GM12878 (cell line): Measurements from ENCODE around the gene MCUB. TPM values are rescaled to one million over a fixed set of nuclear protein-coding genes. Genes with fewer than 3 reads are reported as not detected.

Experiments used
- ATAC-seq: fragments of 200-7000 bp; cut with Tn5 transposase; 3 replicates; pipeline ENCODE4 v1.9.1; 2020; ENCODE audit warnings: mild to moderate bottlenecking, moderate library complexity
- BruUV-seq: library from RNA; stranded (reverse); fragments of 400-500 nt; replicated peaks from 2 replicates; lab custom pipeline; 2021; lab: Mats Ljungman, UMichigan
- CTCF ChIA-PET: fragments of 300-600 bp; sonication (Branson Sonifier 250); formaldehyde crosslinking; extraction: SDS; loops from one replicate; lab custom pipeline; 2021; ENCODE audit warnings: inconsistent platforms; lab: Yijun Ruan, JAX
- POLR2A ChIA-PET: fragments of 350-600 bp; formaldehyde crosslinking; extraction: SDS; loops from one replicate; lab custom pipeline; 2021; ENCODE audit warnings: inconsistent platforms; lab: Charles Lee
- RAD21 ChIA-PET: fragments of 300-600 bp; sonication (Branson Sonifier 250); formaldehyde crosslinking; loops from one replicate; lab custom pipeline; 2023; ENCODE audit warnings: antibody characterized with exemption; ENCODE audit not compliant: unreplicated experiment; lab: Charles Lee
- SMC1A ChIA-PET: fragments of 300-600 bp; sonication (Branson Sonifier 250); formaldehyde crosslinking; loops from one replicate; lab custom pipeline; 2023; ENCODE audit not compliant: unreplicated experiment, uncharacterized antibody; lab: Charles Lee
- DNase-seq: peaks from one replicate; pipeline ENCODE4 v3.0.0-alpha.2; 2011; ENCODE audit warnings: low read depth, low spot score
- FAIRE-seq: peaks from 3 replicates; lab custom pipeline; 2011; peaks lifted over from hg19 to GRCh38; lab: Jason Lieb, UNC
- H2AFZ ChIP-seq: 2 replicates; pipeline ENCODE4 v1.6.0; 2011; ENCODE audit warnings: low read depth, low read length, control low read depth; ENCODE audit not compliant: control insufficient read depth
- H3K27ac ChIP-seq: 2 replicates; pipeline ENCODE4 v1.5.1; 2011; ENCODE audit warnings: control low read depth; ENCODE audit not compliant: control insufficient read depth, insufficient read depth
- H3K27me3 ChIP-seq, 2 experiments: replicated peaks in 1 of 2; 2 replicates each; pipeline versions ENCODE4 v1.6.0 to v1.6.1; 2011; ENCODE audit warnings: low read length in 1 of 2; ENCODE audit not compliant: control insufficient read depth in 2 of 2, insufficient read depth in 2 of 2
- H3K36me3 ChIP-seq, 2 experiments: 2 replicates each; pipeline ENCODE4 v1.5.1; 2011; ENCODE audit warnings: low read length in 1 of 2; ENCODE audit not compliant: control insufficient read depth in 2 of 2, insufficient read depth in 2 of 2
- H3K4me1 ChIP-seq: 2 replicates; pipeline ENCODE4 v1.6.1; 2011; ENCODE audit warnings: mild to moderate bottlenecking, low read length, moderate library complexity, mixed read lengths; ENCODE audit not compliant: control insufficient read depth, insufficient read depth
- H3K4me2 ChIP-seq: 2 replicates; pipeline ENCODE4 v1.6.0; 2011; ENCODE audit warnings: control low read depth; ENCODE audit not compliant: control insufficient read depth, insufficient read depth
- H3K4me3 ChIP-seq: fragments of 200-600 bp; sonication (generic); 2 replicates; pipeline ENCODE4 v1.5.1; 2016
- H3K79me2 ChIP-seq: 2 replicates; pipeline ENCODE4 v1.6.0; 2011; ENCODE audit warnings: low read length; ENCODE audit not compliant: control insufficient read depth, insufficient read depth
- H3K9ac ChIP-seq: 2 replicates; pipeline ENCODE4 v1.8.0; 2011; ENCODE audit warnings: low read length, control low read depth, mixed read lengths; ENCODE audit not compliant: control insufficient read depth, insufficient read depth
- H3K9me3 ChIP-seq: replicated peaks from 3 replicates; pipeline ENCODE4 v1.5.1; 2011; ENCODE audit warnings: mild to moderate bottlenecking, low read length; ENCODE audit not compliant: control insufficient read depth, insufficient read depth
- H4K20me1 ChIP-seq: 2 replicates; pipeline ENCODE4 v1.6.0; 2011; ENCODE audit not compliant: control insufficient read depth, insufficient read depth
- BRCA1 ChIP-seq: IDR thresholded peaks from 2 replicates; pipeline ENCODE4 v1.6.1; 2011; ENCODE audit warnings: low read depth, low read length, improper control_type of control experiment
- HDAC2 ChIP-seq: fragments of 200-600 bp; sonication (generic); IDR thresholded peaks from 2 replicates; pipeline ENCODE4 v1.6.1; 2017
- KLF5 ChIP-seq: fragments of 450-650 bp; IDR thresholded peaks from 2 replicates; pipeline ENCODE4 v1.6.1; 2014; ENCODE audit warnings: mild to moderate bottlenecking; ENCODE audit not compliant: partially characterized antibody
- MYC ChIP-seq: IDR thresholded peaks from 2 replicates; pipeline ENCODE4 v1.6.1; 2011; ENCODE audit warnings: mild to moderate bottlenecking, low read length, moderate library complexity, inconsistent platforms; ENCODE audit not compliant: insufficient read depth, insufficient replicate concordance, insufficient read length, severe bottlenecking
- RB1 ChIP-seq: fragments of 450-650 bp; formaldehyde crosslinking; IDR thresholded peaks from 2 replicates; pipeline ENCODE4 v1.6.1; 2017; ENCODE audit warnings: mild to moderate bottlenecking, borderline replicate concordance
- SIX5 ChIP-seq: IDR thresholded peaks from 2 replicates; pipeline ENCODE4 v1.6.1; 2011; ENCODE audit warnings: mild to moderate bottlenecking, low read depth, low read length, moderate library complexity; ENCODE audit not compliant: severe bottlenecking
- SMARCA5 ChIP-seq: fragments of 450-650 bp; IDR thresholded peaks from 2 replicates; pipeline ENCODE4 v1.6.1; 2017; ENCODE audit warnings: mild to moderate bottlenecking
- STAT3 ChIP-seq: IDR thresholded peaks from 2 replicates; pipeline ENCODE4 v1.6.1; 2011; ENCODE audit warnings: low read depth, low read length, improper control_type of control experiment
- WGBS: methylation state at CpG from one replicate; pipeline ENCODE4 v1.1.6; 2016; ENCODE audit warnings: low lambda C conversion rate; ENCODE audit not compliant: insufficient replicate concordance, insufficient coverage; ENCODE audit errors: missing lambda C conversion rate; 5-methylcytosine and 5-hydroxymethylcytosine counted together
- in situ Hi-C: fragments of 300-500 bp; cut with MboI; formaldehyde crosslinking; loops from 9 replicates; pipeline ENCODE4 v1.14.3; 2018; ENCODE audit warnings: mixed read lengths
- intact Hi-C: fragments of 100-400 bp; cut with micrococcal nuclease; formaldehyde crosslinking; loops from one replicate; pipeline ENCODE4 v1.14.2; 2022; ENCODE audit not compliant: unreplicated experiment
- polyA plus RNA-seq, 11 experiments: library from polyadenylated mRNA; depleted of rRNA in 4 of 11; unstranded in 6 of 11; stranded (reverse) in 5 of 11; fragments of >200 nt; fragmentation: Nextera tagmentation in 4 of 11; fragmentation: Illumina TruSeq in 1 of 11; extraction: Ambion mirVana in 4 of 11; extraction: Trizol in 1 of 11; gene quantifications; 1 replicate in 1 of 11; 2 replicates in 10 of 11; pipeline versions ENCODE4 v1.2.1 to v1.2.3, GENCODE V29; 2011 to 2016; ENCODE audit warnings: inconsistent platforms in 2 of 11, missing spikeins in 2 of 11, low read depth in 1 of 11
- total RNA-seq, 4 experiments: library from RNA; depleted of rRNA in 3 of 4; stranded (reverse); fragments of >200 nt in 3 of 4; fragmentation: Illumina TruSeq in 1 of 4; extraction: Trizol in 1 of 4; gene quantifications; 2 replicates each; pipeline versions ENCODE4 v1.2.1 to v1.2.3, GENCODE V29; 2013 to 2021
- TF ChIP-seq, protein P1 (sequence below): IDR thresholded peaks from 2 replicates; pipeline ENCODE4 v1.6.1; 2011; ENCODE audit warnings: low read depth, mild to moderate bottlenecking, low read length, moderate library complexity, borderline replicate concordance; ENCODE audit errors: extremely low read depth
- TF ChIP-seq, protein P2 (sequence below): fragments of 450-650 bp; IDR thresholded peaks from 2 replicates; pipeline ENCODE4 v1.6.1; 2017; ENCODE audit warnings: mild to moderate bottlenecking, low read depth, inconsistent platforms; ENCODE audit not compliant: poor library complexity, severe bottlenecking
- TF ChIP-seq, protein P3 (sequence below): IDR thresholded peaks from 2 replicates; pipeline ENCODE4 v1.6.1; 2012; ENCODE audit warnings: low read depth, low read length, improper control_type of control experiment
- TF ChIP-seq, protein P4 (sequence below): IDR thresholded peaks from 2 replicates; pipeline ENCODE4 v1.6.1; 2011; ENCODE audit warnings: borderline replicate concordance, low read depth, mild to moderate bottlenecking, moderate library complexity, low read length; ENCODE audit not compliant: insufficient read depth, poor library complexity, severe bottlenecking
- TF ChIP-seq, protein P5 (sequence below): fragments of 450-650 bp; formaldehyde crosslinking; IDR thresholded peaks from 2 replicates; pipeline ENCODE4 v1.4.0; 2020; ENCODE audit warnings: mild to moderate bottlenecking, moderate library complexity

The MCUB gene
- total and polyA plus RNA-seq, 10 of the 15 experiments (the other 5 are each of a cell fraction or from before 2014, with no cell fraction given) = 4.7 to 63.7 (median 39.4) TPM

DNA sequence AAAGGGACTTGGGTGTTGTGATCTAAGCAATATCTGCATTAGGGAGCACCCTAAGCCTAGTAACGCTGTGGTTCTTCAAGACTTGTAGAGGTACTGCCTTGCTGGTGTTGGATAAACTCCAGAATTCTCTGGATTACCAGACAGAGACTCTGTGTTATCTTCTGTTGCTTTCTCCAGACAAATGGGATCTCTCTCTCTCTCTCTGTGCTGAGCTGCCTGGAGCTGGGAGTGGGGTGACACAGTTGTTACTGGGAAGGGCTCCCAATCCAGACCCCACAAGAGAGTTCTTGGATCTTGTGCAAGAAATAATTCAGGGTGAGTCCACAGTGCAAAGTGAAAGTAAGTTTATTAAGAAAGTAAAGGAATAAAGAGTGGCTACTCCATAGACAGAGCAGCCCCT lies 48.8 kb downstream of the MCUB start (continued):
- no peak for TF ChIP-seq HDAC2

DNA sequence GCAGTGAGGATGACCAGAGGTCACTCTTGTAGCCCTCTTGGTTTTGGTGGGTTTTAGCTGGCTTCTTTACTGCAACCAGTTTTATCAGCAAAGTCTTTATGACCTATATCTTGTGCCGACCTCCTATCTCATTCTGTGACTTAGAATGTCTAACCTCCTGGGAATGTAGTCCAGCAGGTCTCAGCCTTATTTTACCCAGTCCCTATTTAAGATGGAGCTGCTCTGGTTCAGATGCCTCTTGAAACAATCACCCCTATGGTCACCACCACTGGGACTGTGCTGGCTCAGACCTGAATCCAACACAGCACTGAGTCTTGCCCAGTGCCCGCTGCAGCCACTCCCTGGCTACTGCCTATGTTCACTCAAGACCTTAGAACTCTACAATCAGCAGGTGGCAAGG lies 49.4 kb downstream of the MCUB start:
- H3K27ac ChIP-seq = no peak overlapping the region
- CTCF ChIA-PET = no interaction called here
- TF ChIP-seq, protein P1, sequence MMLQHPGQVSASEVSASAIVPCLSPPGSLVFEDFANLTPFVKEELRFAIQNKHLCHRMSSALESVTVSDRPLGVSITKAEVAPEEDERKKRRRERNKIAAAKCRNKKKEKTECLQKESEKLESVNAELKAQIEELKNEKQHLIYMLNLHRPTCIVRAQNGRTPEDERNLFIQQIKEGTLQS = no peak
- TF ChIP-seq, protein P2, sequence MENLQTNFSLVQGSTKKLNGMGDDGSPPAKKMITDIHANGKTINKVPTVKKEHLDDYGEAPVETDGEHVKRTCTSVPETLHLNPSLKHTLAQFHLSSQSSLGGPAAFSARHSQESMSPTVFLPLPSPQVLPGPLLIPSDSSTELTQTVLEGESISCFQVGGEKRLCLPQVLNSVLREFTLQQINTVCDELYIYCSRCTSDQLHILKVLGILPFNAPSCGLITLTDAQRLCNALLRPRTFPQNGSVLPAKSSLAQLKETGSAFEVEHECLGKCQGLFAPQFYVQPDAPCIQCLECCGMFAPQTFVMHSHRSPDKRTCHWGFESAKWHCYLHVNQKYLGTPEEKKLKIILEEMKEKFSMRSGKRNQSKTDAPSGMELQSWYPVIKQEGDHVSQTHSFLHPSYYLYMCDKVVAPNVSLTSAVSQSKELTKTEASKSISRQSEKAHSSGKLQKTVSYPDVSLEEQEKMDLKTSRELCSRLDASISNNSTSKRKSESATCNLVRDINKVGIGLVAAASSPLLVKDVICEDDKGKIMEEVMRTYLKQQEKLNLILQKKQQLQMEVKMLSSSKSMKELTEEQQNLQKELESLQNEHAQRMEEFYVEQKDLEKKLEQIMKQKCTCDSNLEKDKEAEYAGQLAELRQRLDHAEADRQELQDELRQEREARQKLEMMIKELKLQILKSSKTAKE = no peak
- TF ChIP-seq HDAC2 (no peak), MYC (no peak), BRCA1 (no peak), RB1 (no peak), STAT3 (no peak), SMARCA5 (no peak), SIX5 (no peak), KLF5 (no peak)
- TF ChIP-seq, protein P3, sequence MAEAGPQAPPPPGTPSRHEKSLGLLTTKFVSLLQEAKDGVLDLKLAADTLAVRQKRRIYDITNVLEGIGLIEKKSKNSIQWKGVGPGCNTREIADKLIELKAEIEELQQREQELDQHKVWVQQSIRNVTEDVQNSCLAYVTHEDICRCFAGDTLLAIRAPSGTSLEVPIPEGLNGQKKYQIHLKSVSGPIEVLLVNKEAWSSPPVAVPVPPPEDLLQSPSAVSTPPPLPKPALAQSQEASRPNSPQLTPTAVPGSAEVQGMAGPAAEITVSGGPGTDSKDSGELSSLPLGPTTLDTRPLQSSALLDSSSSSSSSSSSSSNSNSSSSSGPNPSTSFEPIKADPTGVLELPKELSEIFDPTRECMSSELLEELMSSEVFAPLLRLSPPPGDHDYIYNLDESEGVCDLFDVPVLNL = no peak
- TF ChIP-seq, protein P4, sequence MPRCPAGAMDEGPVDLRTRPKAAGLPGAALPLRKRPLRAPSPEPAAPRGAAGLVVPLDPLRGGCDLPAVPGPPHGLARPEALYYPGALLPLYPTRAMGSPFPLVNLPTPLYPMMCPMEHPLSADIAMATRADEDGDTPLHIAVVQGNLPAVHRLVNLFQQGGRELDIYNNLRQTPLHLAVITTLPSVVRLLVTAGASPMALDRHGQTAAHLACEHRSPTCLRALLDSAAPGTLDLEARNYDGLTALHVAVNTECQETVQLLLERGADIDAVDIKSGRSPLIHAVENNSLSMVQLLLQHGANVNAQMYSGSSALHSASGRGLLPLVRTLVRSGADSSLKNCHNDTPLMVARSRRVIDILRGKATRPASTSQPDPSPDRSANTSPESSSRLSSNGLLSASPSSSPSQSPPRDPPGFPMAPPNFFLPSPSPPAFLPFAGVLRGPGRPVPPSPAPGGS = no peak
- TF ChIP-seq, protein P5, sequence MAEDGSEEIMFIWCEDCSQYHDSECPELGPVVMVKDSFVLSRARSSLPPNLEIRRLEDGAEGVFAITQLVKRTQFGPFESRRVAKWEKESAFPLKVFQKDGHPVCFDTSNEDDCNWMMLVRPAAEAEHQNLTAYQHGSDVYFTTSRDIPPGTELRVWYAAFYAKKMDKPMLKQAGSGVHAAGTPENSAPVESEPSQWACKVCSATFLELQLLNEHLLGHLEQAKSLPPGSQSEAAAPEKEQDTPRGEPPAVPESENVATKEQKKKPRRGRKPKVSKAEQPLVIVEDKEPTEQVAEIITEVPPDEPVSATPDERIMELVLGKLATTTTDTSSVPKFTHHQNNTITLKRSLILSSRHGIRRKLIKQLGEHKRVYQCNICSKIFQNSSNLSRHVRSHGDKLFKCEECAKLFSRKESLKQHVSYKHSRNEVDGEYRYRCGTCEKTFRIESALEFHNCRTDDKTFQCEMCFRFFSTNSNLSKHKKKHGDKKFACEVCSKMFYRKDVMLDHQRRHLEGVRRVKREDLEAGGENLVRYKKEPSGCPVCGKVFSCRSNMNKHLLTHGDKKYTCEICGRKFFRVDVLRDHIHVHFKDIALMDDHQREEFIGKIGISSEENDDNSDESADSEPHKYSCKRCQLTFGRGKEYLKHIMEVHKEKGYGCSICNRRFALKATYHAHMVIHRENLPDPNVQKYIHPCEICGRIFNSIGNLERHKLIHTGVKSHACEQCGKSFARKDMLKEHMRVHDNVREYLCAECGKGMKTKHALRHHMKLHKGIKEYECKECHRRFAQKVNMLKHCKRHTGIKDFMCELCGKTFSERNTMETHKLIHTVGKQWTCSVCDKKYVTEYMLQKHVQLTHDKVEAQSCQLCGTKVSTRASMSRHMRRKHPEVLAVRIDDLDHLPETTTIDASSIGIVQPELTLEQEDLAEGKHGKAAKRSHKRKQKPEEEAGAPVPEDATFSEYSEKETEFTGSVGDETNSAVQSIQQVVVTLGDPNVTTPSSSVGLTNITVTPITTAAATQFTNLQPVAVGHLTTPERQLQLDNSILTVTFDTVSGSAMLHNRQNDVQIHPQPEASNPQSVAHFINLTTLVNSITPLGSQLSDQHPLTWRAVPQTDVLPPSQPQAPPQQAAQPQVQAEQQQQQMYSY (CRISPR knock-in tag) = no peak

More for the DNA sequence above, 49.4 kb downstream of the MCUB start:
- intact Hi-C loops (no loop called here), in situ Hi-C loops (no loop called here)
- BruUV-seq = no TSS peak
- Histone ChIP-seq H3K36me3 (peaks cover 0 to 2% of the 10 kb centered on the region in 2 experiments; a peak in 2 of 4 replicates), H3K4me3 (no peak overlapping the region), H2AFZ (no peak overlapping the region), H3K9ac (no peak overlapping the region), H3K9me3 (peaks cover 2% of the 10 kb centered on the region), H3K4me2 (no peak overlapping the region), H3K4me1 (no peaks in the 10 kb centered on the region), H3K27me3 (no peaks in the 10 kb centered on the region), H3K79me2 (no peaks in the 10 kb centered on the region), H4K20me1 (no peaks in the 10 kb centered on the region)
- ChIA-PET RAD21 (no interaction called here), SMC1A (no interaction called here), POLR2A (no interaction called here)
- FAIRE-seq (no peak), DNase-seq (no peak), ATAC-seq (no peak)
- WGBS = 63% methylated on average over 2 of the region's 2 CpGs
